H1 (cell line): Measurements from ENCODE around the gene BTN1A1. TPM values are rescaled to one million over a fixed set of nuclear protein-coding genes. Genes with fewer than 3 reads are reported as not detected.

Experiments
- CEBPB ChIP-seq: IDR thresholded peaks from 2 replicates; pipeline ENCODE4 v1.6.1; 2012; ENCODE audit warnings: low read depth, low read length
- CHD7 ChIP-seq: fragments of 300-600 bp; sonication (generic); IDR thresholded peaks from 2 replicates; pipeline ENCODE4 v1.7.1; 2012; ENCODE audit warnings: low read length, moderate library complexity, mild to moderate bottlenecking, inconsistent platforms; ENCODE audit not compliant: insufficient replicate concordance
- CTCF ChIP-seq, 3 experiments: IDR thresholded peaks; 1 replicate in 2 of 3; 2 replicates in 1 of 3; pipeline versions ENCODE4 v1.5.1 to v1.6.1; 2011; ENCODE audit warnings: low read length in 3 of 3, mild to moderate bottlenecking in 3 of 3, inconsistent platforms in 2 of 3, low read depth in 1 of 3, moderate library complexity in 1 of 3; ENCODE audit not compliant: insufficient read depth in 1 of 3; ENCODE audit errors: control extremely low read depth in 1 of 3
- JUND ChIP-seq: IDR thresholded peaks from 2 replicates; pipeline ENCODE4 v1.6.1; 2011; ENCODE audit warnings: mild to moderate bottlenecking, improper control_type of control experiment, low read length
- KDM4A ChIP-seq: IDR thresholded peaks from one replicate; pipeline ENCODE4 v1.7.1; 2012; ENCODE audit warnings: low read depth, mild to moderate bottlenecking, moderate library complexity, low read length, inconsistent platforms; ENCODE audit not compliant: severe bottlenecking
- NRF1 ChIP-seq: IDR thresholded peaks from 2 replicates; pipeline ENCODE4 v1.6.1; 2011; ENCODE audit warnings: mild to moderate bottlenecking, low read depth, low read length, improper control_type of control experiment
- TEAD4 ChIP-seq: IDR thresholded peaks from 2 replicates; pipeline ENCODE4 v1.6.1; 2012; ENCODE audit warnings: low read depth, low read length, inconsistent platforms, mixed read lengths
- polyA plus RNA-seq, 7 experiments: library from polyadenylated mRNA; depleted of rRNA in 3 of 7; stranded (reverse) in 5 of 7; unstranded in 2 of 7; fragments of >200 nt in 5 of 7; fragments of 200-250 nt in 2 of 7; gene quantifications; 1 replicate in 5 of 7; 2 replicates in 1 of 7; 4 replicates in 1 of 7; pipeline versions ENCODE4 v1.2.1 to v1.2.3, GENCODE V29; 2011 to 2013; ENCODE audit warnings: missing spikeins in 2 of 7, mixed read lengths in 2 of 7
- total RNA-seq: library from RNA; stranded (reverse); fragmentation: NEBNext Ultra II Directional; extraction: Animal tissue kit (Norgen Biotek cat#: 25700); gene quantifications from 2 replicates; pipeline ENCODE4 v1.2.1, GENCODE V29; 2021

The BTN1A1 gene
- total and polyA plus RNA-seq, 2 of the 8 experiments (the other 6 are each of a cell fraction or from before 2014, with no cell fraction given), result 0.28 to 0.35 TPM

- TF ChIP-seq CTCF (IDR thresholded peaks at IDR 0.05; ENCODE audit: control extremely low read depth in 1 of 3, insufficient read depth in 1 of 3, low read depth in 1 of 3, low read length in 3 of 3) (no peak), TEAD4 (no peak), CHD7 (no peak), JUND (no peak), NRF1 (no peak), CEBPB (no peak), KDM4A (no peak)
These were observed 16.7 kb downstream of the BTN1A1 start (continued) for GRCh38 chr6:26516481-26517427.
